ENCODE measurements around the gene BCAP29.

The BCAP29 gene

GRCh38 chr7:107582875-107583274 lies 2.8 kb downstream of the BCAP29 start:
- no peak for DNase-seq

- no peak for DNase-seq
Measured at GRCh38 chr7:107584716-107585115, 4.7 kb downstream of the BCAP29 start.

- no peak for DNase-seq
Measured at GRCh38 chr7:107588529-107589130, 8.6 kb downstream of the BCAP29 start.

- DNase-seq, result no peak
Measured at GRCh38 chr7:107591421-107591820, 11.4 kb downstream of the BCAP29 start.

- no peak for DNase-seq
Measured at GRCh38 chr7:107592361-107593024, 12.4 kb downstream of the BCAP29 start.

GRCh38 chr7:107593025-107593410 lies 13.0 kb downstream of the BCAP29 start:
- DNase-seq, result no peak

GRCh38 chr7:107594961-107595737 lies 15.1 kb downstream of the BCAP29 start:
- no peak for DNase-seq

- no peak for DNase-seq
Measured at GRCh38 chr7:107596881-107597581, 17.0 kb downstream of the BCAP29 start.

- DNase-seq, result no peak
Measured at GRCh38 chr7:107597582-107597916, 17.5 kb downstream of the BCAP29 start.

- DNase-seq, result no peak
Measured at GRCh38 chr7:107597953-107598352, 17.9 kb downstream of the BCAP29 start.

GRCh38 chr7:107599262-107599661 lies 19.2 kb downstream of the BCAP29 start:
- no peak for DNase-seq

GRCh38 chr7:107600816-107601215 lies 20.8 kb downstream of the BCAP29 start:
- no peak for DNase-seq

GRCh38 chr7:107605218-107605815 lies 25.3 kb downstream of the BCAP29 start:
- no peak for DNase-seq

GRCh38 chr7:107606303-107606702 lies 26.3 kb downstream of the BCAP29 start:
- DNase-seq, result no peak

- DNase-seq, result peak; percentile 32
Measured at GRCh38 chr7:107609811-107610261, 29.8 kb downstream of the BCAP29 start.

GRCh38 chr7:107610323-107610722 lies 30.3 kb downstream of the BCAP29 start:
- DNase-seq, result no peak

- no peak for DNase-seq
Measured at GRCh38 chr7:107613439-107613838, 33.4 kb downstream of the BCAP29 start.

- DNase-seq, result no peak
Measured at GRCh38 chr7:107613948-107614347, 33.9 kb downstream of the BCAP29 start.

GRCh38 chr7:107614425-107614824 lies 34.4 kb downstream of the BCAP29 start:
- no peak for DNase-seq

GRCh38 chr7:107615910-107616680 lies 36.0 kb downstream of the BCAP29 start:
- no peak for DNase-seq

- DNase-seq, result no peak
Measured at GRCh38 chr7:107622429-107622828, 42.4 kb downstream of the BCAP29 start.

- no peak for DNase-seq
Measured at GRCh38 chr7:107622894-107623293, 42.8 kb downstream of the BCAP29 start.
